ENCODE measurements around the gene ESAM. TPM values are rescaled to one million over a fixed set of nuclear protein-coding genes. Genes with fewer than 3 reads are reported as not detected.
"Not testable (repeated sequence)": the region's sequence is repeated elsewhere in the genome, so short reads cannot be mapped to it uniquely, and the experiment has no call there.

The ESAM gene
- polyA plus RNA-seq, 1 experiment = 0.06 TPM

- ChIA-PET POLR2A (no interaction called here), CTCF (interaction anchor here (0.7 to 3.7 kb wide), 5 partner anchors 8 to 68 kb away, joined by 3 to 30 read pairs (median 5); no protein-coding TSS in a partner anchor)
- no peak overlapping the region for H3K4me3 ChIP-seq (ENCODE audit: low read depth, low read length)
- no peaks in the 10 kb centered on the region for H3K9me3 ChIP-seq (ENCODE audit: control insufficient read depth, insufficient read depth, low read length)
- H3K27me3 ChIP-seq (ENCODE audit: control insufficient read depth, insufficient read depth, low read length) = no peaks in the 10 kb centered on the region
- DNase-seq (ENCODE audit: low read depth, low spot score) = no peak
- TF ChIP-seq CTCF (IDR thresholded peaks at IDR 0.05; ENCODE audit: low read depth, low read length) = no peak
- no peak overlapping the region for H3K27ac ChIP-seq (ENCODE audit: low read depth, low read length)
Observed at GRCh38 chr11:124776865-124777645, 15.0 kb upstream of the ESAM start.

- DNase-seq (ENCODE audit: low read depth, low spot score); H3K9me3 ChIP-seq (ENCODE audit: control insufficient read depth, insufficient read depth, low read length); POLR2A ChIA-PET; H3K4me3 ChIP-seq (ENCODE audit: low read depth, low read length); H3K27me3 ChIP-seq (ENCODE audit: control insufficient read depth, insufficient read depth, low read length); H3K27ac ChIP-seq (ENCODE audit: low read depth, low read length): not testable (repeated sequence)
- CTCF ChIA-PET = interaction anchor here (0.7 to 4.8 kb wide), 9 partner anchors 11 to 127 kb away, joined by 3 to 23 read pairs (median 4); no protein-coding TSS in a partner anchor
Observed at GRCh38 chr11:124770959-124771358, 8.9 kb upstream of the ESAM start.

GRCh38 chr11:124769806-124770774 is 8.0 kb upstream of the ESAM start:
- CTCF ChIA-PET = interaction anchor here (0.7 to 4.8 kb wide), 11 partner anchors 12 to 126 kb away, joined by 3 to 23 read pairs (median 4); no protein-coding TSS in a partner anchor
- POLR2A ChIA-PET = no interaction called here

GRCh38 chr11:124768914-124769313 is 6.8 kb upstream of the ESAM start:
- POLR2A ChIA-PET = no interaction called here
- no peak overlapping the region for H3K4me3 ChIP-seq (ENCODE audit: low read depth, low read length)
- H3K27me3 ChIP-seq (ENCODE audit: control insufficient read depth, insufficient read depth, low read length) = no peaks in the 10 kb centered on the region
- CTCF ChIA-PET = interaction anchor here (1.1 to 4.8 kb wide), 9 partner anchors 9 to 125 kb away, joined by 3 to 23 read pairs (median 4); no protein-coding TSS in a partner anchor
- H3K9me3 ChIP-seq (ENCODE audit: control insufficient read depth, insufficient read depth, low read length) = no peaks in the 10 kb centered on the region
- TF ChIP-seq CTCF (IDR thresholded peaks at IDR 0.05; ENCODE audit: low read depth, low read length) = no peak
- DNase-seq (ENCODE audit: low read depth, low spot score) = no peak
- H3K27ac ChIP-seq (ENCODE audit: low read depth, low read length) = no peak overlapping the region

More at GRCh38 chr11:124769806-124770774, 8.0 kb upstream of the ESAM start:
- no peak overlapping the region for H3K4me3 ChIP-seq (ENCODE audit: low read depth, low read length)
- no peaks in the 10 kb centered on the region for H3K27me3 ChIP-seq (ENCODE audit: control insufficient read depth, insufficient read depth, low read length)
- no peak for TF ChIP-seq CTCF (IDR thresholded peaks at IDR 0.05; ENCODE audit: low read depth, low read length)
- DNase-seq (ENCODE audit: low read depth, low spot score) = no peak
- no peaks in the 10 kb centered on the region for H3K9me3 ChIP-seq (ENCODE audit: control insufficient read depth, insufficient read depth, low read length)
- no peak overlapping the region for H3K27ac ChIP-seq (ENCODE audit: low read depth, low read length)

- Histone ChIP-seq H3K27me3 (ENCODE audit: control insufficient read depth, insufficient read depth, low read length) (peaks cover 15% of the 10 kb centered on the region), H3K4me3 (ENCODE audit: low read depth, low read length) (no peak overlapping the region), H3K27ac (ENCODE audit: low read depth, low read length) (no peak overlapping the region), H3K9me3 (ENCODE audit: control insufficient read depth, insufficient read depth, low read length) (no peaks in the 10 kb centered on the region)
- no peak for TF ChIP-seq CTCF (IDR thresholded peaks at IDR 0.05; ENCODE audit: low read depth, low read length)
- ChIA-PET CTCF (interaction anchor here (0.6 to 6.1 kb wide), 5 partner anchors 20 to 123 kb away, joined by 3 to 93 read pairs (median 8); no protein-coding TSS in a partner anchor), POLR2A (interaction anchor here (0.6 kb wide), 1 partner anchor 866 kb away, joined by 3 read pairs; no protein-coding TSS in a partner anchor)
- DNase-seq (ENCODE audit: low read depth, low spot score) = no peak
Observed at GRCh38 chr11:124766156-124766555, 4.1 kb upstream of the ESAM start.

Data from AG04450 (cell line).